ENCODE results near the gene CLOCK.

DNA sequence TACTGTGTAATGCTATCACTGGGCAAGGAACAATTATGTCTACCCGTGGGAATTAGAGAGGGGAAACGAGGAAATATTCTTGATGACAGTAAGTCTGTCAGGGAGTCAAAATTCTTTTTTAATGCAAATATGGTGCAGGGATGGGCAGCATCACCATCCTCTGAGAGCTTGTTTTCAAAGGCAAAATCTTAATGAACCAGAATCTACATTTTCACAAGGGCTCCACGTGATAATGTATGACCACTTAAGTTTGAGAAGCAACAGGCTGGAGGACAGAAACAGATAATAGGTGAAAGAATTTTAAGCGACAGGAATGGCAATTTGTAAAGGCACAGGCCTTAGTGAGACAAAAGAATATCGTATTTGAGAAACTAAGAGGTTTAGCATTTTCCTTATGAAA lies 63.4 kb downstream of the CLOCK start:
- TF ChIP-seq CTCF (conservative IDR thresholded peaks at IDR 0.05; ENCODE audit: low read depth, low read length), result no peak
- TF ChIP-seq EZH2 (IDR thresholded peaks at IDR 0.05; ENCODE audit: borderline replicate concordance, low read depth, low read length, poor library complexity, severe bottlenecking), result no peak

Measured in A673 (cell line).